A549 (cell line): ENCODE measurements around the gene CXCL5. TPM values are rescaled to one million over a fixed set of nuclear protein-coding genes. Genes with fewer than 3 reads are reported as not detected.

Source experiments
- ATAC-seq, 2 experiments: fragments of 200-7000 bp in 1 of 2; fragments of >200 bp in 1 of 2; cut with Nextera tagmentation in 1 of 2; cut with Tn5 transposase in 1 of 2; 3 replicates each; pipeline versions ENCODE4 v1.8.0 to v1.9.1; 2018 to 2020; ENCODE audit warnings: mild to moderate bottlenecking in 1 of 2, moderate library complexity in 1 of 2
- CTCF ChIA-PET: fragments of 300-600 bp; sonication (Branson Sonifier 250); formaldehyde crosslinking; extraction: SDS; loops from one replicate; lab custom pipeline; 2021; ENCODE audit warnings: antibody characterized with exemption, inconsistent platforms; lab: Yijun Ruan, JAX
- POLR2A ChIA-PET: fragments of 350-600 bp; formaldehyde crosslinking; extraction: SDS; loops from one replicate; lab custom pipeline; 2021; ENCODE audit warnings: antibody characterized with exemption, inconsistent platforms; lab: Yijun Ruan, JAX
- DNase-seq, 2 experiments: peaks; one replicate each; pipeline versions ENCODE4 v3.0.0 to v3.0.0-alpha.2; 2011 to 2016; ENCODE audit warnings: low read depth in 1 of 2, low spot score in 1 of 2
- FAIRE-seq: peaks from 2 replicates; lab custom pipeline; 2011; peaks lifted over from hg19 to GRCh38; lab: Jason Lieb, UNC
- H3K27ac ChIP-seq, 2 experiments: fragments of >200 bp; sonication (Bioruptor Twin); formaldehyde crosslinking; 3 replicates each; pipeline ENCODE4 v1.5.1; 2016 to 2017
- H3K4me1 ChIP-seq: fragments of >200 bp; sonication (Bioruptor Twin); formaldehyde crosslinking; 3 replicates; pipeline ENCODE4 v1.6.1; 2016
- H3K4me2 ChIP-seq: fragments of >200 bp; sonication (Bioruptor Twin); formaldehyde crosslinking; 3 replicates; pipeline ENCODE4 v1.6.1; 2016
- H3K4me3 ChIP-seq: fragments of >200 bp; sonication (Bioruptor Twin); formaldehyde crosslinking; 3 replicates; pipeline ENCODE4 v1.5.1; 2016
- H3K9me3 ChIP-seq: fragments of >200 bp; sonication (Bioruptor Twin); formaldehyde crosslinking; 3 replicates; pipeline ENCODE4 v1.6.1; 2016
- BHLHE40 ChIP-seq: IDR thresholded peaks from 2 replicates; pipeline ENCODE4 v1.6.1; 2012; ENCODE audit warnings: low read depth, low read length, inconsistent platforms
- CBX2 ChIP-seq: fragments of 200-600 bp; sonication (generic); IDR thresholded peaks from 2 replicates; pipeline ENCODE4 v1.6.1; 2016; ENCODE audit warnings: low read depth, mild to moderate bottlenecking, borderline replicate concordance
- EHF ChIP-seq: fragments of 250-450 bp; sonication (Bioruptor Pico); IDR thresholded peaks from 2 replicates; pipeline ENCODE4 v1.5.0; 2020; ENCODE audit warnings: mild to moderate bottlenecking
- EHMT2 ChIP-seq: fragments of 200-600 bp; sonication (generic); IDR thresholded peaks from 2 replicates; pipeline ENCODE4 v1.6.1; 2016; ENCODE audit warnings: antibody characterized with exemption, low read depth, mild to moderate bottlenecking, moderate library complexity
- FOSB ChIP-seq: fragments of 250-450 bp; sonication (Bioruptor Pico); IDR thresholded peaks from 2 replicates; pipeline ENCODE4 v1.5.0; 2020; ENCODE audit warnings: mild to moderate bottlenecking, moderate library complexity
- HDAC2 ChIP-seq: fragments of 200-600 bp; sonication (generic); IDR thresholded peaks from 2 replicates; pipeline ENCODE4 v1.6.1; 2016
- HEYL ChIP-seq: fragments of 250-450 bp; sonication (Bioruptor Pico); IDR thresholded peaks from 2 replicates; pipeline ENCODE4 v1.8.0; 2021; ENCODE audit warnings: mild to moderate bottlenecking, moderate library complexity
- HOXA7 ChIP-seq: fragments of 250-450 bp; sonication (Bioruptor Pico); IDR thresholded peaks from 2 replicates; pipeline ENCODE4 v1.5.0; 2020; ENCODE audit warnings: mild to moderate bottlenecking, moderate library complexity
- JUN ChIP-seq, 2 experiments: fragments of >200 bp; sonication (Bioruptor Twin); formaldehyde crosslinking; IDR thresholded peaks; 2 replicates in 1 of 2; 3 replicates in 1 of 2; pipeline ENCODE4 v1.6.1; 2016 to 2017
- JUNB ChIP-seq: fragments of >200 bp; sonication (Bioruptor Twin); formaldehyde crosslinking; IDR thresholded peaks from 2 replicates; pipeline ENCODE4 v1.6.1; 2016
- MAZ ChIP-seq: fragments of 150-350 bp; IDR thresholded peaks from 2 replicates; pipeline ENCODE4 v1.6.1; 2014; ENCODE audit warnings: antibody characterized with exemption, low read depth, low read length, borderline replicate concordance
- MYC ChIP-seq: IDR thresholded peaks from 2 replicates; pipeline ENCODE4 v1.6.1; 2012; ENCODE audit warnings: mild to moderate bottlenecking, inconsistent platforms, low read length, improper control_type of control experiment, borderline replicate concordance
- NPAS2 ChIP-seq: fragments of 250-450 bp; sonication (Bioruptor Pico); IDR thresholded peaks from 2 replicates; pipeline ENCODE4 v1.8.0; 2022; ENCODE audit warnings: mild to moderate bottlenecking, moderate library complexity, borderline replicate concordance
- NR3C1 ChIP-seq: fragments of >200 bp; sonication (Bioruptor Twin); formaldehyde crosslinking; IDR thresholded peaks from 3 replicates; pipeline ENCODE4 v1.6.1; 2017
- POLR2A ChIP-seq: IDR thresholded peaks from 2 replicates; pipeline ENCODE4 v1.6.1; 2012; ENCODE audit warnings: mild to moderate bottlenecking, low read length
- POLR2AphosphoS2 ChIP-seq: conservative IDR thresholded peaks from 2 replicates; pipeline ENCODE4 v1.6.1; 2012; ENCODE audit warnings: low read length, improper control_type of control experiment, inconsistent platforms
- RAD21 ChIP-seq, 2 experiments: fragments of >200 bp in 1 of 2; sonication (Bioruptor Twin) in 1 of 2; formaldehyde crosslinking in 1 of 2; IDR thresholded peaks in 1 of 2; conservative IDR thresholded peaks in 1 of 2; 2 replicates in 1 of 2; 3 replicates in 1 of 2; pipeline ENCODE4 v1.6.1; 2012 to 2018; ENCODE audit warnings: inconsistent platforms in 1 of 2
- RFX5 ChIP-seq: fragments of 450-650 bp; IDR thresholded peaks from 2 replicates; pipeline ENCODE4 v1.7.1; 2014; ENCODE audit warnings: antibody characterized with exemption, mild to moderate bottlenecking, moderate library complexity
- WGBS: methylation state at CpG from one replicate; pipeline ENCODE4 v1.1.6; 2017; ENCODE audit errors: missing lambda C conversion rate; 5-methylcytosine and 5-hydroxymethylcytosine counted together
- polyA plus RNA-seq, 4 experiments: library from polyadenylated mRNA; depleted of rRNA in 3 of 4; stranded (reverse); fragments of >200 nt; fragmentation: RNase III in 1 of 4; extraction: RNeasy Plus Mini Kit Qiagen cat#74134 plus additional on column Dnase treatment in 1 of 4; gene quantifications; 2 replicates in 3 of 4; 3 replicates in 1 of 4; pipeline ENCODE4 v1.2.3, GENCODE V29; 2011 to 2017
- TF ChIP-seq, protein P1 (sequence below): fragments of >200 bp; sonication (Bioruptor Twin); formaldehyde crosslinking; IDR thresholded peaks from 3 replicates; pipeline ENCODE4 v1.5.1; 2016
- TF ChIP-seq, protein P2 (sequence below): fragments of >200 bp; sonication (Bioruptor Twin); formaldehyde crosslinking; IDR thresholded peaks from 2 replicates; pipeline ENCODE4 v1.6.1; 2016
- TF ChIP-seq, protein P3 (sequence below): fragments of >200 bp; sonication (Bioruptor Twin); formaldehyde crosslinking; IDR thresholded peaks from 3 replicates; pipeline ENCODE4 v1.6.1; 2016
- TF ChIP-seq, protein P4 (sequence below): fragments of 250-450 bp; sonication (Bioruptor Pico); IDR thresholded peaks from 2 replicates; pipeline ENCODE4 v1.5.0; 2021; ENCODE audit warnings: mild to moderate bottlenecking, moderate library complexity, borderline replicate concordance
- TF ChIP-seq, protein P5 (sequence below): fragments of 250-450 bp; sonication (Bioruptor Pico); IDR thresholded peaks from 2 replicates; pipeline ENCODE4 v1.5.0; 2020; ENCODE audit warnings: low read depth, mild to moderate bottlenecking, moderate library complexity
- TF ChIP-seq, protein P6 (sequence below): IDR thresholded peaks from 2 replicates; pipeline ENCODE4 v1.6.1; 2012; ENCODE audit warnings: low read depth, borderline replicate concordance

The CXCL5 gene
- polyA plus RNA-seq, 2 of the 4 experiments (the other 2 are of a cell fraction): 127 to 195 TPM

DNA sequence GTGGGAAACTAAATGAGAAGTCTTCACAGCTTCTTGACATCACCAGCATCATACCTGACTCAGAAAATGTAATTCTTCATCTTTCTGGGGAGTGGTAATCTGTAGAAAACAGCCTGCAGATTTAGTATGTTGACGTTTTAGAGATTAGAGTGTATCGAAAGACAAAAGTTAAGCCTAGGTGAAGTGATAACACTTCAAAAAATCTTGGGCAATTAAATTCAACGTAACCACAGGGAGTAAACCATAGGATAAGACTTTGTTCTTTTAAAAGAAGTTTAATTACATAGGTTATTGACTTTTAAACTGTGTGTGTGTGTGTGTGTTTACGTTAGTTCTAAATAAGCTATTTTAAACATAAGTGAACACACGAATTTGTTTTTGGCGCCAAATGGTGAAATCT, 1.8 kb upstream of the CXCL5 start (continued):
- no peak for TF ChIP-seq MAZ
- TF ChIP-seq, protein P1, sequence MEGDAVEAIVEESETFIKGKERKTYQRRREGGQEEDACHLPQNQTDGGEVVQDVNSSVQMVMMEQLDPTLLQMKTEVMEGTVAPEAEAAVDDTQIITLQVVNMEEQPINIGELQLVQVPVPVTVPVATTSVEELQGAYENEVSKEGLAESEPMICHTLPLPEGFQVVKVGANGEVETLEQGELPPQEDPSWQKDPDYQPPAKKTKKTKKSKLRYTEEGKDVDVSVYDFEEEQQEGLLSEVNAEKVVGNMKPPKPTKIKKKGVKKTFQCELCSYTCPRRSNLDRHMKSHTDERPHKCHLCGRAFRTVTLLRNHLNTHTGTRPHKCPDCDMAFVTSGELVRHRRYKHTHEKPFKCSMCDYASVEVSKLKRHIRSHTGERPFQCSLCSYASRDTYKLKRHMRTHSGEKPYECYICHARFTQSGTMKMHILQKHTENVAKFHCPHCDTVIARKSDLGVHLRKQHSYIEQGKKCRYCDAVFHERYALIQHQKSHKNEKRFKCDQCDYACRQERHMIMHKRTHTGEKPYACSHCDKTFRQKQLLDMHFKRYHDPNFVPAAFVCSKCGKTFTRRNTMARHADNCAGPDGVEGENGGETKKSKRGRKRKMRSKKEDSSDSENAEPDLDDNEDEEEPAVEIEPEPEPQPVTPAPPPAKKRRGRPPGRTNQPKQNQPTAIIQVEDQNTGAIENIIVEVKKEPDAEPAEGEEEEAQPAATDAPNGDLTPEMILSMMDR: no peak
- TF ChIP-seq JUN (IDR thresholded peaks at IDR 0.05): no peak

DNA sequence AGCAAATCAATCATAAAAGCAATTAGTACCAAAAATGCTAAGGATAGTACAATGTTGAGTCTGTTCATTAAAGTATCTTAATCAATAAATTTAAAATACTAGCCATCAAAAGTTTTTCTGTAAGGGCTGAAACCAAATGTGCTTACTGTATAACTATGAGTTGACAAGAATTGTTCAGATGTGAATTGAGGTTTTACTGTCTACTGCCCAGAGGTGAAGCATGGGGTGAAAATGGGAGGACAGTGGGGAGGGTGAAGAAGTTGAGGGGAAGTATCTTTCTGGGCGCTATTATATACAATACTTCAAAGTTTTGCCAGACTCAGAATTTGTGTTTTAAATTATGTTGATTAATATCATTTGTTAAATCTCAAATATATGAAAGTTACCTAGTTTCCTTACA, 6.4 kb downstream of the CXCL5 start:
- 0% methylated on average over 1 of the region's 1 CpG for WGBS
- Histone ChIP-seq H3K9me3 (no peaks in the 10 kb centered on the region), H3K4me1 (peaks cover 9% of the 10 kb centered on the region; the same call in 2 of the 3 replicates), H3K4me3 (no peak overlapping the region), H3K27ac (no peak overlapping the region), H3K4me2 (no peak overlapping the region)
- TF ChIP-seq JUNB (no peak), EHMT2 (no peak), NR3C1 (no peak), EHF (CRISPR knock-in tag) (no peak), FOSB (no peak), BHLHE40 (no peak), MYC (no peak), HEYL (CRISPR knock-in tag) (no peak), RAD21 (conservative IDR thresholded peaks at IDR 0.05 in 1 of 2, IDR thresholded peaks at IDR 0.05 in 1 of 2) (no peak), POLR2AphosphoS2 (no peak)
- TF ChIP-seq, protein P2, sequence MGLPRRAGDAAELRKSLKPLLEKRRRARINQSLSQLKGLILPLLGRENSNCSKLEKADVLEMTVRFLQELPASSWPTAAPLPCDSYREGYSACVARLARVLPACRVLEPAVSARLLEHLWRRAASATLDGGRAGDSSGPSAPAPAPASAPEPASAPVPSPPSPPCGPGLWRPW: no peak
- DNase-seq (no peak), FAIRE-seq (no peak), ATAC-seq (no peak)
- ChIA-PET POLR2A (no interaction called here), CTCF (interaction anchor here (0.9 kb wide), 1 partner anchor 46 kb away, joined by 3 read pairs; the partner anchor contains the start of gene CXCL3)

DNA sequence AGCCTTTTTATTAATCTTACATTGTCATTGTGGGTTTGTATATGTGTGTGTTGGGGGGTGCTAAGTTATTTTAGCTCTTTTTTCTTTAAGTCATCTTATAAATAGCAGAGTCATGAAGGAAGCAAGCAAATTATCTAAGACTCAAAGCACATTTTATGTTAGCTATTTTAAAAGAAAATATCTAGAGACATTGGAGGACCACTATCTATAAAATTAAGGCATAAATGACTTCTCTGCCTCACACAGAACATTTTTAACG, 6.8 kb downstream of the CXCL5 start:
- DNase-seq (no peak), ATAC-seq (no peak), FAIRE-seq (no peak)
- ChIA-PET POLR2A (no interaction called here), CTCF (interaction anchor here (0.9 kb wide), 1 partner anchor 47 kb away, joined by 3 read pairs; the partner anchor contains the start of gene CXCL3)
- Histone ChIP-seq H3K4me1 (peaks cover 9% of the 10 kb centered on the region; the same call in 2 of the 3 replicates), H3K9me3 (no peaks in the 10 kb centered on the region), H3K4me3 (no peak overlapping the region), H3K27ac (no peak overlapping the region), H3K4me2 (no peak overlapping the region)
- WGBS: 94% methylated on average over 1 of the region's 1 CpG
- TF ChIP-seq, protein P3, sequence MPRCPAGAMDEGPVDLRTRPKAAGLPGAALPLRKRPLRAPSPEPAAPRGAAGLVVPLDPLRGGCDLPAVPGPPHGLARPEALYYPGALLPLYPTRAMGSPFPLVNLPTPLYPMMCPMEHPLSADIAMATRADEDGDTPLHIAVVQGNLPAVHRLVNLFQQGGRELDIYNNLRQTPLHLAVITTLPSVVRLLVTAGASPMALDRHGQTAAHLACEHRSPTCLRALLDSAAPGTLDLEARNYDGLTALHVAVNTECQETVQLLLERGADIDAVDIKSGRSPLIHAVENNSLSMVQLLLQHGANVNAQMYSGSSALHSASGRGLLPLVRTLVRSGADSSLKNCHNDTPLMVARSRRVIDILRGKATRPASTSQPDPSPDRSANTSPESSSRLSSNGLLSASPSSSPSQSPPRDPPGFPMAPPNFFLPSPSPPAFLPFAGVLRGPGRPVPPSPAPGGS: no peak
- TF ChIP-seq JUNB (no peak), MYC (no peak), NPAS2 (CRISPR knock-in tag) (no peak), RFX5 (no peak), RAD21 (conservative IDR thresholded peaks at IDR 0.05 in 1 of 2, IDR thresholded peaks at IDR 0.05 in 1 of 2) (no peak), POLR2A (no peak), HEYL (CRISPR knock-in tag) (no peak), BHLHE40 (no peak), JUN (IDR thresholded peaks at IDR 0.05) (no peak), HOXA7 (CRISPR knock-in tag) (no peak), HDAC2 (no peak), MAZ (no peak), CBX2 (no peak)
- TF ChIP-seq, protein P1: no peak
- TF ChIP-seq, protein P4, sequence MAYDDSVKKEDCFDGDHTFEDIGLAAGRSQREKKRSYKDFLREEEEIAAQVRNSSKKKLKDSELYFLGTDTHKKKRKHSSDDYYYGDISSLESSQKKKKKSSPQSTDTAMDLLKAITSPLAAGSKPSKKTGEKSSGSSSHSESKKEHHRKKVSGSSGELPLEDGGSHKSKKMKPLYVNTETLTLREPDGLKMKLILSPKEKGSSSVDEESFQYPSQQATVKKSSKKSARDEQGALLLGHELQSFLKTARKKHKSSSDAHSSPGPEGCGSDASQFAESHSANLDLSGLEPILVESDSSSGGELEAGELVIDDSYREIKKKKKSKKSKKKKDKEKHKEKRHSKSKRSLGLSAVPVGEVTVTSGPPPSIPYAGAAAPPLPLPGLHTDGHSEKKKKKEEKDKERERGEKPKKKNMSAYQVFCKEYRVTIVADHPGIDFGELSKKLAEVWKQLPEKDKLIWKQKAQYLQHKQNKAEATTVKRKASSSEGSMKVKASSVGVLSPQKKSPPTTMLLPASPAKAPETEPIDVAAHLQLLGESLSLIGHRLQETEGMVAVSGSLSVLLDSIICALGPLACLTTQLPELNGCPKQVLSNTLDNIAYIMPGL (CRISPR knock-in tag): no peak
- TF ChIP-seq, protein P5, sequence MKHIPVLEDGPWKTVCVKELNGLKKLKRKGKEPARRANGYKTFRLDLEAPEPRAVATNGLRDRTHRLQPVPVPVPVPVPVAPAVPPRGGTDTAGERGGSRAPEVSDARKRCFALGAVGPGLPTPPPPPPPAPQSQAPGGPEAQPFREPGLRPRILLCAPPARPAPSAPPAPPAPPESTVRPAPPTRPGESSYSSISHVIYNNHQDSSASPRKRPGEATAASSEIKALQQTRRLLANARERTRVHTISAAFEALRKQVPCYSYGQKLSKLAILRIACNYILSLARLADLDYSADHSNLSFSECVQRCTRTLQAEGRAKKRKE (CRISPR knock-in tag): no peak
- TF ChIP-seq, protein P6, sequence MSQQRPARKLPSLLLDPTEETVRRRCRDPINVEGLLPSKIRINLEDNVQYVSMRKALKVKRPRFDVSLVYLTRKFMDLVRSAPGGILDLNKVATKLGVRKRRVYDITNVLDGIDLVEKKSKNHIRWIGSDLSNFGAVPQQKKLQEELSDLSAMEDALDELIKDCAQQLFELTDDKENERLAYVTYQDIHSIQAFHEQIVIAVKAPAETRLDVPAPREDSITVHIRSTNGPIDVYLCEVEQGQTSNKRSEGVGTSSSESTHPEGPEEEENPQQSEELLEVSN: no peak
